ENCODE data around the gene CHST7. TPM values are rescaled to one million over a fixed set of nuclear protein-coding genes. Genes with fewer than 3 reads are reported as not detected.
"Not testable (repeated sequence)": the region's sequence is repeated elsewhere in the genome, so short reads cannot be mapped to it uniquely, and the experiment has no call there.

Gene CHST7, protein sequence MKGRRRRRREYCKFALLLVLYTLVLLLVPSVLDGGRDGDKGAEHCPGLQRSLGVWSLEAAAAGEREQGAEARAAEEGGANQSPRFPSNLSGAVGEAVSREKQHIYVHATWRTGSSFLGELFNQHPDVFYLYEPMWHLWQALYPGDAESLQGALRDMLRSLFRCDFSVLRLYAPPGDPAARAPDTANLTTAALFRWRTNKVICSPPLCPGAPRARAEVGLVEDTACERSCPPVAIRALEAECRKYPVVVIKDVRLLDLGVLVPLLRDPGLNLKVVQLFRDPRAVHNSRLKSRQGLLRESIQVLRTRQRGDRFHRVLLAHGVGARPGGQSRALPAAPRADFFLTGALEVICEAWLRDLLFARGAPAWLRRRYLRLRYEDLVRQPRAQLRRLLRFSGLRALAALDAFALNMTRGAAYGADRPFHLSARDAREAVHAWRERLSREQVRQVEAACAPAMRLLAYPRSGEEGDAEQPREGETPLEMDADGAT
- total RNA-seq (3.1 TPM), polyA plus RNA-seq (2.6 TPM)
- long read RNA-seq, donor 1 = 0 reads
- long read RNA-seq, donor 2, partial matches to known transcripts = 0 of 2 reads
- long read RNA-seq, donor 2, other reads (novel, unspliced or antisense) = 0 of 2 reads
- long read RNA-seq, donor 3, partial matches to known transcripts = 0 of 1 reads
- long read RNA-seq, donor 3, other reads (novel, unspliced or antisense) = 0 of 1 reads
- long read RNA-seq, donor 4, partial matches to known transcripts = 0 of 2 reads
- long read RNA-seq, donor 4, other reads (novel, unspliced or antisense) = 0 of 2 reads
- long read RNA-seq, donor 5, transcript CHST7-201 (2 exons, 2,289 nt) = major isoform, 5 of 5 reads
- long read RNA-seq, donor 5, partial matches to known transcripts = 0 of 5 reads
- long read RNA-seq, donor 5, other reads (novel, unspliced or antisense) = 0 of 5 reads
- long read RNA-seq, donor 6, partial matches to known transcripts = 0 of 2 reads
- long read RNA-seq, donor 6, other reads (novel, unspliced or antisense) = 0 of 2 reads
- long read RNA-seq, donor 7, partial matches to known transcripts = 6 of 8 reads
- long read RNA-seq, donor 7, other reads (novel, unspliced or antisense) = 0 of 8 reads
- long read RNA-seq, donor 8, partial matches to known transcripts = 0 of 3 reads
- long read RNA-seq, donor 8, other reads (novel, unspliced or antisense) = 0 of 3 reads
- long read RNA-seq, donor 9, partial matches to known transcripts = 0 of 1 reads
- long read RNA-seq, donor 9, other reads (novel, unspliced or antisense) = 0 of 1 reads
- long read RNA-seq, donor 10, partial matches to known transcripts = 0 of 3 reads
- long read RNA-seq, donor 10, other reads (novel, unspliced or antisense) = 0 of 3 reads

- peaks cover 0 to 10% of the 10 kb centered on the region in 2 donors for H3K27me3 ChIP-seq (ENCODE audit: control insufficient read depth in 2 of 2, insufficient read depth in 1 of 2, low read length in 1 of 2)
- H3K36me3 ChIP-seq (ENCODE audit: control insufficient read depth in 2 of 2, insufficient read depth in 2 of 2, low read length in 1 of 2) = no peaks in the 10 kb centered on the region
- peaks cover 5 to 31% of the 10 kb centered on the region in 2 donors for H3K4me1 ChIP-seq (ENCODE audit: control insufficient read depth in 2 of 2, insufficient read depth in 2 of 2, low read length in 2 of 2)
- H3K9me3 ChIP-seq (ENCODE audit: control insufficient read depth in 2 of 2, insufficient read depth in 1 of 2, low read length in 1 of 2) = no peaks in the 10 kb centered on the region
- WGBS = 2% methylated on average over 35 of the region's 35 CpGs
- peak in 1 of 9 donors; percentile 52 for DNase-seq (ENCODE audit: low read depth in 6 of 9, low spot score in 9 of 9)
- peak within 1 kb of the TSS; percentile 32 to 60 for H3K27ac ChIP-seq (ENCODE audit: low read depth in 1 of 2, low read length in 1 of 2)
- peak within 1 kb of the TSS; percentile 38 to 60 for H3K4me3 ChIP-seq (ENCODE audit: low read length in 2 of 2)
Observed at GRCh38 chrX:46573331-46573891, at the start of gene CHST7. Gene CHST7 (plus strand): TSS chrX:46573765. CDS start chrX:46573932, 167 bp downstream.

GRCh38 chrX:46528640-46529039, 44.9 kb upstream of the CHST7 start:
- not testable (repeated sequence) for H3K27me3 ChIP-seq (ENCODE audit: control insufficient read depth in 2 of 2, insufficient read depth in 1 of 2, low read length in 1 of 2); H3K36me3 ChIP-seq (ENCODE audit: control insufficient read depth in 2 of 2, insufficient read depth in 2 of 2, low read length in 1 of 2); H3K4me3 ChIP-seq (ENCODE audit: low read length in 2 of 2); H3K4me1 ChIP-seq (ENCODE audit: control insufficient read depth in 2 of 2, insufficient read depth in 2 of 2, low read length in 2 of 2); H3K9me3 ChIP-seq (ENCODE audit: control insufficient read depth in 2 of 2, insufficient read depth in 1 of 2, low read length in 1 of 2); DNase-seq (ENCODE audit: low read depth in 6 of 9, low spot score in 9 of 9); H3K27ac ChIP-seq (ENCODE audit: low read depth in 1 of 2, low read length in 1 of 2)
- WGBS = 92% methylated on average over 5 of the region's 6 CpGs

GRCh38 chrX:46529740-46530403, 43.7 kb upstream of the CHST7 start:
- not testable (repeated sequence) for DNase-seq (ENCODE audit: low read depth in 6 of 9, low spot score in 9 of 9); H3K36me3 ChIP-seq (ENCODE audit: control insufficient read depth in 2 of 2, insufficient read depth in 2 of 2, low read length in 1 of 2); H3K27ac ChIP-seq (ENCODE audit: low read depth in 1 of 2, low read length in 1 of 2); H3K27me3 ChIP-seq (ENCODE audit: control insufficient read depth in 2 of 2, insufficient read depth in 1 of 2, low read length in 1 of 2); H3K4me3 ChIP-seq (ENCODE audit: low read length in 2 of 2); H3K9me3 ChIP-seq (ENCODE audit: control insufficient read depth in 2 of 2, insufficient read depth in 1 of 2, low read length in 1 of 2); H3K4me1 ChIP-seq (ENCODE audit: control insufficient read depth in 2 of 2, insufficient read depth in 2 of 2, low read length in 2 of 2)
- 88% methylated on average over 12 of the region's 12 CpGs for WGBS

- not testable (repeated sequence) for DNase-seq (ENCODE audit: low read depth in 6 of 9, low spot score in 9 of 9); H3K36me3 ChIP-seq (ENCODE audit: control insufficient read depth in 2 of 2, insufficient read depth in 2 of 2, low read length in 1 of 2); H3K4me3 ChIP-seq (ENCODE audit: low read length in 2 of 2); H3K27ac ChIP-seq (ENCODE audit: low read depth in 1 of 2, low read length in 1 of 2); H3K27me3 ChIP-seq (ENCODE audit: control insufficient read depth in 2 of 2, insufficient read depth in 1 of 2, low read length in 1 of 2); H3K9me3 ChIP-seq (ENCODE audit: control insufficient read depth in 2 of 2, insufficient read depth in 1 of 2, low read length in 1 of 2); H3K4me1 ChIP-seq (ENCODE audit: control insufficient read depth in 2 of 2, insufficient read depth in 2 of 2, low read length in 2 of 2)
- 100% methylated on average over 1 of the region's 1 CpG for WGBS
Observed at GRCh38 chrX:46530404-46530908, 43.1 kb upstream of the CHST7 start.

DNA sequence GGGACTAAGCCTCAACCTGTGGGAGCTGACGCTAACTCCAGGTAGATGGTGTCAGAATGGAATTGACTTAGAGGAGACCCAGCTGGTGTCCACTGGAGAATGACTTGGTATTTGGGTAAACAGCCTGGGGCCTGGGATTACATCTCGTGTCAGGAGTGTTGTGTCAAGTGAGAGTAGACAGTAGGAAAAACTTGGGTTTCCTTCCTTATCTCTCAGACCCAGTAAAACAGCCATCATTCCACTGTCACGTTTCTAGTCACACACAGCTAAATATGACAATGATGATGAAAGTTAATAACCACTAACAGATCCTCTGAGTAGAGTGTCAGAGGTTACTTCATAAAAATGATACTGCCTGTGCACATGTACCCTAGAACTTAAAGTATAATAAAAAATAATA, 42.1 kb upstream of the CHST7 start:
- H3K9me3 ChIP-seq (ENCODE audit: control insufficient read depth in 2 of 2, insufficient read depth in 1 of 2, low read length in 1 of 2) = no peaks in the 10 kb centered on the region
- no peak overlapping the region for H3K4me3 ChIP-seq (ENCODE audit: low read length in 2 of 2)
- no peak for DNase-seq (ENCODE audit: low read depth in 6 of 9, low spot score in 9 of 9)
- no peak overlapping the region for H3K27ac ChIP-seq (ENCODE audit: low read depth in 1 of 2, low read length in 1 of 2)
- WGBS = 98% methylated on average over 3 of the region's 3 CpGs
- no peaks in the 10 kb centered on the region for H3K4me1 ChIP-seq (ENCODE audit: control insufficient read depth in 2 of 2, insufficient read depth in 2 of 2, low read length in 2 of 2)
- no peaks in the 10 kb centered on the region for H3K27me3 ChIP-seq (ENCODE audit: control insufficient read depth in 2 of 2, insufficient read depth in 1 of 2, low read length in 1 of 2)
- H3K36me3 ChIP-seq (ENCODE audit: control insufficient read depth in 2 of 2, insufficient read depth in 2 of 2, low read length in 1 of 2) = no peaks in the 10 kb centered on the region

DNA sequence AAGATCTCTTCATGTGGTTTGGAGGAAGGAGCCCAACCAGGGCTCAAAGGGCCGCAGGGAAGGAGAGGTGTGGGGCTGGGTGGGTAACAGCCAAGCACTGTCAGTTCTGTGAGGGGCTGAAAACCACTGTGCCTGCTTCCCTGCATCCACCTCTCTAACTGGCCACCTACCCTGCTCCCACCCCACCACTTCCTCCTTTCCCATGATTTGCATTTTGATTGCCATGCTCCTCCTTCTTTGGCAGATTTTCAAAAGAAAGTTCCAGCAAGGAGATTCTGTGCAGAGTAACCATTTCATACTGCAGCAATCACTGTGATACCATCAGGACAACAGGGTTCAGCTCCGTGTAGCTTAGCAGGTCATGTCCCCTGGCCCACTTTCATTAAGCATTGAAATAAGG, 30.1 kb upstream of the CHST7 start:
- DNase-seq (ENCODE audit: low read depth in 6 of 9, low spot score in 9 of 9) = no peak
- Histone ChIP-seq H3K36me3 (ENCODE audit: control insufficient read depth in 2 of 2, insufficient read depth in 2 of 2, low read length in 1 of 2) (no peaks in the 10 kb centered on the region), H3K27ac (ENCODE audit: low read depth in 1 of 2, low read length in 1 of 2) (no peak overlapping the region), H3K27me3 (ENCODE audit: control insufficient read depth in 2 of 2, insufficient read depth in 1 of 2, low read length in 1 of 2) (no peaks in the 10 kb centered on the region), H3K4me3 (ENCODE audit: low read length in 2 of 2) (no peak overlapping the region), H3K9me3 (ENCODE audit: control insufficient read depth in 2 of 2, insufficient read depth in 1 of 2, low read length in 1 of 2) (no peaks in the 10 kb centered on the region), H3K4me1 (ENCODE audit: control insufficient read depth in 2 of 2, insufficient read depth in 2 of 2, low read length in 2 of 2) (peaks cover 5 to 9% of the 10 kb centered on the region in 2 donors)
- WGBS = 74% methylated on average over 2 of the region's 2 CpGs

GRCh38 chrX:46544527-46544926, 29.0 kb upstream of the CHST7 start:
- H3K4me3 ChIP-seq (ENCODE audit: low read length in 2 of 2) = peak overlapping the region; percentile 76 to 92
- not testable (repeated sequence) for H3K9me3 ChIP-seq (ENCODE audit: control insufficient read depth in 2 of 2, insufficient read depth in 1 of 2, low read length in 1 of 2); DNase-seq (ENCODE audit: low read depth in 6 of 9, low spot score in 9 of 9); H3K27me3 ChIP-seq (ENCODE audit: control insufficient read depth in 2 of 2, insufficient read depth in 1 of 2, low read length in 1 of 2); H3K4me1 ChIP-seq (ENCODE audit: control insufficient read depth in 2 of 2, insufficient read depth in 2 of 2, low read length in 2 of 2); H3K36me3 ChIP-seq (ENCODE audit: control insufficient read depth in 2 of 2, insufficient read depth in 2 of 2, low read length in 1 of 2)
- WGBS = 66% methylated on average over 7 of the region's 7 CpGs
- peak overlapping the region in 1 of 2 donors; percentile 61 for H3K27ac ChIP-seq (ENCODE audit: low read depth in 1 of 2, low read length in 1 of 2)
